Prostate gland (tissue), 2 donors: ENCODE results near the gene C1QTNF6. TPM values are rescaled to one million over a fixed set of nuclear protein-coding genes. Genes with fewer than 3 reads are reported as not detected.

ENCODE experiments used
- DNase-seq: peaks from one replicate; pipeline ENCODE4 v3.0.0-alpha.2; 2019; ENCODE audit warnings: low spot score
- H3K27ac ChIP-seq, 2 donors: fragments of 200-600 bp; sonication (generic); 2 replicates each; pipeline ENCODE4 v1.5.1; 2017 to 2019
- H3K27me3 ChIP-seq: fragments of 200-600 bp; sonication (generic); replicated peaks from 2 replicates; pipeline ENCODE4 v1.5.1; 2019; ENCODE audit not compliant: insufficient read depth
- H3K36me3 ChIP-seq, 2 donors: fragments of 200-600 bp; sonication (generic); 1 replicate in 1 of 2; 2 replicates in 1 of 2; pipeline versions ENCODE4 v1.5.1 to v1.8.1; 2017 to 2019
- H3K4me1 ChIP-seq: fragments of 200-600 bp; sonication (generic); replicated peaks from 2 replicates; pipeline ENCODE4 v1.5.1; 2019
- H3K4me3 ChIP-seq, 2 donors: fragments of 200-600 bp; sonication (generic); 2 replicates each; pipeline ENCODE4 v1.5.1; 2017 to 2019
- H3K9me3 ChIP-seq: fragments of 200-600 bp; sonication (generic); 2 replicates; pipeline ENCODE4 v1.5.1; 2017
- CTCF ChIP-seq, 4 experiments: fragments of 200-600 bp in 2 of 4; fragments of 450-650 bp in 2 of 4; sonication (generic) in 2 of 4; IDR thresholded peaks; 1 replicate in 3 of 4; 2 replicates in 1 of 4; pipeline ENCODE4 v1.5.1; 2016 to 2019; ENCODE audit warnings: antibody characterized with exemption in 4 of 4, mild to moderate bottlenecking in 2 of 4, moderate library complexity in 2 of 4
- POLR2A ChIP-seq: fragments of 450-650 bp; IDR thresholded peaks from one replicate; pipeline ENCODE4 v1.6.1; 2016; ENCODE audit warnings: antibody characterized with exemption, mild to moderate bottlenecking
- POLR2AphosphoS5 ChIP-seq: sonication (generic); formaldehyde crosslinking; IDR thresholded peaks from one replicate; pipeline ENCODE4 v1.6.1; 2017; ENCODE audit warnings: antibody characterized with exemption
- WGBS: methylation state at CpG from one replicate; pipeline ENCODE4 v1.1.5; 2018; 5-methylcytosine and 5-hydroxymethylcytosine counted together
- intact Hi-C: fragments of 100-400 bp; cut with DNase I; formaldehyde crosslinking; loops from one replicate; pipeline ENCODE4 v1.14.2; 2022
- total RNA-seq, 2 donors: library from RNA; depleted of rRNA; stranded (reverse); fragments of >200 nt; gene quantifications; one replicate each; pipeline ENCODE4 v1.1.0, GENCODE V29; 2016

The C1QTNF6 gene
- total RNA-seq, 2 donors from 2014 or later, result 2.1 to 9.3 TPM

GRCh38 chr22:37205046-37205445, 17.0 kb upstream of the C1QTNF6 start:
- no peak overlapping the region for H3K4me3 ChIP-seq
- H3K4me1 ChIP-seq, result no peaks in the 10 kb centered on the region
- no peak overlapping the region for H3K27ac ChIP-seq
- DNase-seq, result no peak
- TF ChIP-seq POLR2AphosphoS5 (no peak), CTCF (IDR thresholded peaks at IDR 0.05) (no peak), POLR2A (no peak)
- H3K36me3 ChIP-seq, result no peaks in the 10 kb centered on the region
- intact Hi-C loops, result loop anchor here (10.0 kb wide), 1 partner anchor 130 kb away; no protein-coding TSS in a partner anchor
- no peaks in the 10 kb centered on the region for H3K9me3 ChIP-seq
- 84% methylated on average over 5 of the region's 5 CpGs for WGBS
- H3K27me3 ChIP-seq, result no peaks in the 10 kb centered on the region

GRCh38 chr22:37204045-37204655, 16.1 kb upstream of the C1QTNF6 start:
- Histone ChIP-seq H3K4me1 (no peaks in the 10 kb centered on the region), H3K4me3 (no peak overlapping the region), H3K27ac (no peak overlapping the region), H3K27me3 (no peaks in the 10 kb centered on the region), H3K9me3 (no peaks in the 10 kb centered on the region), H3K36me3 (no peaks in the 10 kb centered on the region)
- intact Hi-C loops, result loop anchor here (10.0 kb wide), 1 partner anchor 129 kb away; no protein-coding TSS in a partner anchor
- TF ChIP-seq CTCF (IDR thresholded peaks at IDR 0.05) (no peak), POLR2AphosphoS5 (no peak), POLR2A (no peak)
- 94% methylated on average over 5 of the region's 5 CpGs for WGBS
- DNase-seq, result no peak

- Histone ChIP-seq H3K9me3 (no peaks in the 10 kb centered on the region), H3K4me3 (no peak overlapping the region), H3K36me3 (no peaks in the 10 kb centered on the region), H3K27me3 (no peaks in the 10 kb centered on the region), H3K27ac (no peak overlapping the region), H3K4me1 (no peaks in the 10 kb centered on the region)
- DNase-seq, result no peak
- TF ChIP-seq POLR2A (no peak), CTCF (IDR thresholded peaks at IDR 0.05) (no peak), POLR2AphosphoS5 (no peak)
- intact Hi-C loops, result loop anchor here (10.0 kb wide), 1 partner anchor 129 kb away; no protein-coding TSS in a partner anchor
- WGBS, result 81% methylated on average over 16 of the region's 16 CpGs
Measured at GRCh38 chr22:37203354-37204044, 15.5 kb upstream of the C1QTNF6 start.

- TF ChIP-seq POLR2AphosphoS5 (no peak), CTCF (IDR thresholded peaks at IDR 0.05) (no peak), POLR2A (no peak)
- no peaks in the 10 kb centered on the region for H3K9me3 ChIP-seq
- no peaks in the 10 kb centered on the region for H3K27me3 ChIP-seq
- H3K4me3 ChIP-seq, result no peak overlapping the region
- no peaks in the 10 kb centered on the region for H3K36me3 ChIP-seq
- H3K4me1 ChIP-seq, result peaks cover 6% of the 10 kb centered on the region
- intact Hi-C loops, result loop anchor here (10.0 kb wide), 1 partner anchor 128 kb away; no protein-coding TSS in a partner anchor
- whole genome bisulfite sequencing, result 92% methylated on average over 10 of the region's 10 CpGs
- no peak overlapping the region for H3K27ac ChIP-seq
- no peak for DNase-seq
Measured at GRCh38 chr22:37202716-37203115, 14.7 kb upstream of the C1QTNF6 start.
